ENCODE measurements around the gene NCDN.

DNA sequence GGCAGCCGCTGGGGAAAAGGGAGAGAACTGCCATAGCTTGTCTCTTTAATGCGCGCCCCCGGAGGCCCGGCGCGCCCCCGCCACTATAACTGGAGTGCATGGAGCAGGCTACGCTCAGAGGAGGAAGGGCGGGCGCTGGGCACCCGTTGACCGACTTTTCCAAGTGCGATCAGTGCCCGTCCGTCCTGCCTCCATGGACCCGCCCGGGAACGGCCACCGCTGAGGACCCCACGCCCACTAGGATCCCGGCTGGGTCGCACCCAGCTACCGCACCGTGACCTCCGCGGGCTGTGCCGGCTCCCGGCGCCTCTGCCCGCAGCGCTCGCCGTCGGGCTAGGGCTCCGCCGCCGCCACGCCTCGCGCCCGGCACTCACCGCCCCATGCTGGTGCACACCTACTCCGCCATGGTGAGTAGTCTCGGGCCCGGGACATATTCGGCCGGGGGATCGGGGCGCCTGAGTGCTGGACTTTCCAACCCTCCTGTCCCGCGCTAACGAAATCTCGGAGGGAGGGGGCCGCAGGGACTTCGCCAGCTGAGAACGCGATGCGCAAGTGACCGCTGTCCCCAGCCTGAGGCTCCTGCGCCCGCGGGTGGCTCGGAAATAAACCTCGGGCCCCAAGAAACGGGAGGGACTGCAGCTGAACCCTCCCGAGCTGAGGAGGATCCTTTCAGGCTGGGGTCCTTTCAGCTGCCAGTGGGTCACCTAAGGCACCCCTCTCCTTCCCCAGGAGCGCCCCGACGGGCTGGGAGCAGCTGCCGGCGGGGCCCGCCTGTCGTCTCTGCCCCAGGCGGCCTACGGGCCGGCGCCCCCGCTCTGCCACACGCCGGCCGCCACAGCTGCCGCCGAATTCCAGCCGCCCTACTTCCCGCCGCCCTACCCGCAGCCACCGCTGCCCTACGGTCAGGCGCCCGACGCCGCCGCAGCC, 15.9 kb downstream of the NCDN start, which contains the start of gene TFAP2E:
- TF ChIP-seq POLR2A (IDR thresholded peaks at IDR 0.05; ENCODE audit: low read depth, low read length): no peak
- TF ChIP-seq TAF1 (IDR thresholded peaks at IDR 0.05; ENCODE audit: low read depth, low read length): no peak
- TF ChIP-seq POLR2AphosphoS5 (IDR thresholded peaks at IDR 0.05; ENCODE audit: low read depth, low read length): no peak
